Measurements from ENCODE around the gene ZNF200. TPM values are rescaled to one million over a fixed set of nuclear protein-coding genes. Genes with fewer than 3 reads are reported as not detected.

ZNF200 gene
- polyA plus RNA-seq, 1 donor (not counting 4 experiments of a cell fraction or from before 2014, with no cell fraction given): 4.3 TPM

- Histone ChIP-seq H4K20me1 (ENCODE audit: control insufficient read depth, extremely low read depth, insufficient read depth, low read length) (no peaks in the 10 kb centered on the region), H2AFZ (ENCODE audit: control insufficient read depth, low read length) (peak overlapping the region; percentile 7), H3K4me2 (ENCODE audit: control insufficient read depth, extremely low read depth, insufficient read depth, low read depth, low read length) (peak overlapping the region; percentile 88)
Measured at GRCh38 chr16:3190949-3191353, 44.0 kb downstream of the ZNF200 start.

GRCh38 chr16:3189869-3190268 is 45.1 kb downstream of the ZNF200 start:
- peak overlapping the region; percentile 90 for H3K4me2 ChIP-seq (ENCODE audit: control insufficient read depth, extremely low read depth, insufficient read depth, low read depth, low read length)
- no peak overlapping the region for H3K9ac ChIP-seq (ENCODE audit: control insufficient read depth, extremely low read depth, insufficient read depth, low read length)

More at GRCh38 chr16:3190949-3191353, 44.0 kb downstream of the ZNF200 start:
- H3K9me1 ChIP-seq (ENCODE audit: control insufficient read depth, extremely low read depth, insufficient read depth, low read length): no peaks in the 10 kb centered on the region
- FAIRE-seq (no peak), DNase-seq (ENCODE audit: low read depth, low spot score) (no peak)
- dilution Hi-C loops (cut with MboI; ENCODE audit: extremely low pct_ligation_motif_present, low sequenced_read_pairs): no loop called here
- peak overlapping the region; percentile 38 to 74 (median 48) for H3K4me3 ChIP-seq (ENCODE audit: control insufficient read depth in 2 of 3, extremely low read depth in 1 of 3, insufficient read depth in 2 of 3, low read depth in 1 of 3, low read length in 3 of 3)
- no peak for TF ChIP-seq CTCF (optimal IDR thresholded peaks at IDR 0.05 in 1 of 3, IDR thresholded peaks at IDR 0.05 in 1 of 3, conservative IDR thresholded peaks at IDR 0.05 in 1 of 3; ENCODE audit: extremely low read depth in 1 of 3, insufficient read depth in 2 of 3, low read length in 3 of 3)
- TF ChIP-seq EZH2 (IDR thresholded peaks at IDR 0.05; ENCODE audit: low read length): no peak
- peaks cover 17% of the 10 kb centered on the region for H3K4me1 ChIP-seq (ENCODE audit: control insufficient read depth, extremely low read depth, insufficient read depth, low read length)
- no peaks in the 10 kb centered on the region for H3K27me3 ChIP-seq (ENCODE audit: control insufficient read depth, extremely low read depth, insufficient read depth, low read length)
- H3K36me3 ChIP-seq (ENCODE audit: control insufficient read depth in 2 of 2, extremely low read depth in 1 of 2, insufficient read depth in 2 of 2, low read length in 2 of 2): no peaks in the 10 kb centered on the region
- H3K9ac ChIP-seq (ENCODE audit: control insufficient read depth, extremely low read depth, insufficient read depth, low read length): peak overlapping the region; percentile 8
- H3K9me3 ChIP-seq (ENCODE audit: control insufficient read depth, low read depth, low read length): no peaks in the 10 kb centered on the region
- H3K27ac ChIP-seq (ENCODE audit: control insufficient read depth, insufficient read depth, low read length): no peak overlapping the region
- H3K79me2 ChIP-seq (ENCODE audit: control insufficient read depth, insufficient read depth, low read length): no peaks in the 10 kb centered on the region

More at GRCh38 chr16:3189869-3190268, 45.1 kb downstream of the ZNF200 start:
- DNase-seq (ENCODE audit: low read depth, low spot score) (no peak), FAIRE-seq (no peak)
- Histone ChIP-seq H3K79me2 (ENCODE audit: control insufficient read depth, insufficient read depth, low read length) (no peaks in the 10 kb centered on the region), H3K27ac (ENCODE audit: control insufficient read depth, insufficient read depth, low read length) (no peak overlapping the region), H3K36me3 (ENCODE audit: control insufficient read depth in 2 of 2, extremely low read depth in 1 of 2, insufficient read depth in 2 of 2, low read length in 2 of 2) (no peaks in the 10 kb centered on the region), H3K9me1 (ENCODE audit: control insufficient read depth, extremely low read depth, insufficient read depth, low read length) (no peaks in the 10 kb centered on the region), H4K20me1 (ENCODE audit: control insufficient read depth, extremely low read depth, insufficient read depth, low read length) (no peaks in the 10 kb centered on the region), H3K4me3 (ENCODE audit: control insufficient read depth in 2 of 3, extremely low read depth in 1 of 3, insufficient read depth in 2 of 3, low read depth in 1 of 3, low read length in 3 of 3) (peak overlapping the region in 2 of 3 experiments; percentile 42 to 85), H3K4me1 (ENCODE audit: control insufficient read depth, extremely low read depth, insufficient read depth, low read length) (peaks cover 17% of the 10 kb centered on the region), H3K9me3 (ENCODE audit: control insufficient read depth, low read depth, low read length) (no peaks in the 10 kb centered on the region), H2AFZ (ENCODE audit: control insufficient read depth, low read length) (peak overlapping the region; percentile 10), H3K27me3 (ENCODE audit: control insufficient read depth, extremely low read depth, insufficient read depth, low read length) (no peaks in the 10 kb centered on the region)
- dilution Hi-C loops (cut with MboI; ENCODE audit: extremely low pct_ligation_motif_present, low sequenced_read_pairs): no loop called here
- TF ChIP-seq EZH2 (IDR thresholded peaks at IDR 0.05; ENCODE audit: low read length) (no peak), CTCF (optimal IDR thresholded peaks at IDR 0.05 in 1 of 3, IDR thresholded peaks at IDR 0.05 in 1 of 3, conservative IDR thresholded peaks at IDR 0.05 in 1 of 3; ENCODE audit: extremely low read depth in 1 of 3, insufficient read depth in 2 of 3, low read length in 3 of 3) (no peak)
